ENCODE results near the gene PTGDR2.

Gene PTGDR2

GRCh38 chr11:60801194-60801593 lies 54.6 kb downstream of the PTGDR2 start:
- no peaks in the 10 kb centered on the region for H3K36me3 Mint-ChIP-seq (ENCODE audit: low read depth)
- peaks cover 54% of the 10 kb centered on the region for H3K27me3 Mint-ChIP-seq (ENCODE audit: low read depth, poor library complexity)
- no peak overlapping the region for H3K4me3 Mint-ChIP-seq
- H3K27ac Mint-ChIP-seq = no peak overlapping the region
- no peaks in the 10 kb centered on the region for H3K9me3 Mint-ChIP-seq
- DNase-seq = no peak
- TF ChIP-seq, protein P1, sequence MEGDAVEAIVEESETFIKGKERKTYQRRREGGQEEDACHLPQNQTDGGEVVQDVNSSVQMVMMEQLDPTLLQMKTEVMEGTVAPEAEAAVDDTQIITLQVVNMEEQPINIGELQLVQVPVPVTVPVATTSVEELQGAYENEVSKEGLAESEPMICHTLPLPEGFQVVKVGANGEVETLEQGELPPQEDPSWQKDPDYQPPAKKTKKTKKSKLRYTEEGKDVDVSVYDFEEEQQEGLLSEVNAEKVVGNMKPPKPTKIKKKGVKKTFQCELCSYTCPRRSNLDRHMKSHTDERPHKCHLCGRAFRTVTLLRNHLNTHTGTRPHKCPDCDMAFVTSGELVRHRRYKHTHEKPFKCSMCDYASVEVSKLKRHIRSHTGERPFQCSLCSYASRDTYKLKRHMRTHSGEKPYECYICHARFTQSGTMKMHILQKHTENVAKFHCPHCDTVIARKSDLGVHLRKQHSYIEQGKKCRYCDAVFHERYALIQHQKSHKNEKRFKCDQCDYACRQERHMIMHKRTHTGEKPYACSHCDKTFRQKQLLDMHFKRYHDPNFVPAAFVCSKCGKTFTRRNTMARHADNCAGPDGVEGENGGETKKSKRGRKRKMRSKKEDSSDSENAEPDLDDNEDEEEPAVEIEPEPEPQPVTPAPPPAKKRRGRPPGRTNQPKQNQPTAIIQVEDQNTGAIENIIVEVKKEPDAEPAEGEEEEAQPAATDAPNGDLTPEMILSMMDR (IDR thresholded peaks at IDR 0.05) = no peak
- H3K4me1 Mint-ChIP-seq = no peaks in the 10 kb centered on the region

Data from nephron progenitor cell (in vitro differentiated cells).